GM12864 (cell line): ENCODE data around the gene FGR.

Experiments used
- DNase-seq: peaks from one replicate; pipeline ENCODE4 v3.0.0-alpha.2; 2011; ENCODE audit warnings: low read depth
- H3K4me3 ChIP-seq: 2 replicates; pipeline ENCODE4 v1.5.1; 2011; ENCODE audit warnings: mild to moderate bottlenecking, low read depth, low read length, control low read depth
- CTCF ChIP-seq: IDR thresholded peaks from 2 replicates; pipeline ENCODE4 v1.5.1; 2011; ENCODE audit warnings: low read depth, mild to moderate bottlenecking, moderate library complexity, low read length, control low read depth, inconsistent platforms; ENCODE audit errors: missing control alignments

Gene FGR

GRCh38 chr1:27598295-27598687 is 36.7 kb downstream of the FGR start:
- DNase-seq, result no peak
- no peak for TF ChIP-seq CTCF
- H3K4me3 ChIP-seq, result no peak overlapping the region

GRCh38 chr1:27597516-27598294 is 37.3 kb downstream of the FGR start:
- no peak for DNase-seq
- no peak overlapping the region for H3K4me3 ChIP-seq
- TF ChIP-seq CTCF, result no peak

GRCh38 chr1:27596986-27597385 is 38.0 kb downstream of the FGR start:
- no peak overlapping the region for H3K4me3 ChIP-seq
- no peak for DNase-seq
- no peak for TF ChIP-seq CTCF

GRCh38 chr1:27596261-27596660 is 38.7 kb downstream of the FGR start:
- DNase-seq, result no peak
- no peak for TF ChIP-seq CTCF
- no peak overlapping the region for H3K4me3 ChIP-seq

GRCh38 chr1:27595597-27595996 is 39.4 kb downstream of the FGR start:
- no peak for TF ChIP-seq CTCF
- H3K4me3 ChIP-seq, result no peak overlapping the region
- no peak for DNase-seq

- H3K4me3 ChIP-seq, result no peak overlapping the region
- DNase-seq, result no peak
- TF ChIP-seq CTCF, result no peak
Measured at GRCh38 chr1:27594564-27595510, 40.1 kb downstream of the FGR start.
